Lung (tissue), 12 donors: ENCODE data around the gene PLCL1. TPM values are rescaled to one million over a fixed set of nuclear protein-coding genes. Genes with fewer than 3 reads are reported as not detected.

Experiments
- ATAC-seq: fragments of 200-7000 bp; cut with Tn5 transposase; one replicate; pipeline ENCODE4 v1.9.1; 2020; ENCODE audit warnings: moderate number of reproducible peaks; ENCODE audit not compliant: insufficient read depth, low FRiP score
- DNase-seq, 3 donors: peaks; one replicate each; pipeline ENCODE4 v3.0.0-alpha.2; 2013 to 2017
- H3K27ac ChIP-seq, 2 donors: one replicate each; pipeline ENCODE4 v1.5.1; 2013; ENCODE audit warnings: mild to moderate bottlenecking in 2 of 2, moderate library complexity in 2 of 2, control low read depth in 1 of 2, inconsistent platforms in 1 of 2, low read depth in 1 of 2, low read length in 1 of 2
- H3K27me3 ChIP-seq, 3 donors: one replicate each; pipeline ENCODE4 v1.5.1; 2013; ENCODE audit warnings: low read length in 2 of 3; ENCODE audit not compliant: control insufficient read depth in 3 of 3, insufficient read depth in 3 of 3
- H3K36me3 ChIP-seq, 4 donors: one replicate each; pipeline ENCODE4 v1.5.1; 2013; ENCODE audit warnings: low read length in 4 of 4, mild to moderate bottlenecking in 1 of 4, moderate library complexity in 1 of 4; ENCODE audit not compliant: control insufficient read depth in 4 of 4, insufficient read depth in 4 of 4
- H3K4me1 ChIP-seq, 5 donors: one replicate each; pipeline ENCODE4 v1.5.1; 2013; ENCODE audit warnings: low read length in 5 of 5, mild to moderate bottlenecking in 2 of 5, moderate library complexity in 1 of 5; ENCODE audit not compliant: control insufficient read depth in 5 of 5, insufficient read depth in 5 of 5
- H3K4me3 ChIP-seq: one replicate; pipeline ENCODE4 v1.5.1; 2013; ENCODE audit warnings: mild to moderate bottlenecking, control low read depth, moderate library complexity
- H3K9ac ChIP-seq, 2 donors: one replicate each; pipeline ENCODE4 v1.5.1; 2013; ENCODE audit warnings: low read length in 2 of 2, control low read depth in 1 of 2; ENCODE audit not compliant: insufficient read depth in 1 of 2
- H3K9me3 ChIP-seq, 4 donors: one replicate each; pipeline ENCODE4 v1.5.1; 2013; ENCODE audit warnings: low read length in 3 of 4, mild to moderate bottlenecking in 1 of 4, moderate library complexity in 1 of 4; ENCODE audit not compliant: control insufficient read depth in 4 of 4, insufficient read depth in 3 of 4
- WGBS, 2 donors: extraction: QIAGEN DNeasy Blood & Tissue Kit; methylation state at CpG; one replicate each; pipeline ENCODE4 v1.1.7; 2013; 5-methylcytosine and 5-hydroxymethylcytosine counted together
- polyA plus RNA-seq, 2 donors: library from polyadenylated mRNA; stranded (reverse); fragments of 200-250 nt; gene quantifications; one replicate each; pipeline ENCODE4 v1.2.1, GENCODE V29; 2013
- total RNA-seq, 2 donors: library from RNA; depleted of rRNA in 1 of 2; stranded (reverse); fragments of >200 nt in 1 of 2; gene quantifications; one replicate each; pipeline ENCODE4 v1.2.1, GENCODE V29; 2014 to 2021
- TF ChIP-seq, protein P1 (sequence below): IDR thresholded peaks from 2 replicates; pipeline ENCODE4 v1.5.1; 2012; ENCODE audit warnings: mild to moderate bottlenecking; ENCODE audit errors: control extremely low read depth, extremely low read depth
- donor health status: control.
- donor health status: control.
- donor health status: Bipolar disorder and iron deficiency.
- donor health status: healthy.
- donor health status: DM: yes; HTN: yes; CAD: no.

Gene PLCL1
- total and polyA plus RNA-seq, 4 donors: 1.1 to 13.0 (median 2.9) TPM

DNA sequence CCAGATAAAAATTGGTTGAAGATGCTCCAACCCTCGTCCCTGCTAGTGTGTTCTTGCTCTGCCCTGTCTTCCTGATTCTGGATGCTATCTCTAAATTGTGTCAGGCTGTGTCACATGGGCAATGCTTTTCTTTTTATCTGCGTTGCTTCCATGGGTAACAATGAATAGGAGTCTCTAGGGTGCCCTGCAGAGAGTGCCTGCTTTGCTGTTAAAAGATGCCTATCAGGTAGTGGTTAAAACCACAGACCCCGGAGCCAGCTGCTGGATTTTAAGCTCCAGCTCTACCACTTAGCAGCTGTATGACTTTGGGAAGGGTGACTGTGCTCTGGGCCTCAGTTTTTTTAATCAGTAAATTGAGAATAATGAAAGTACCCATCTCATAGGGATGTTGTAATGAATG lies 340.3 kb downstream of the PLCL1 start:
- no peak for ATAC-seq
- DNase-seq: no peak
- Histone ChIP-seq H3K4me1 (peaks cover 0 to 11% (median 0%) of the 10 kb centered on the region in 5 donors), H3K27me3 (no peaks in the 10 kb centered on the region), H3K4me3 (no peak overlapping the region), H3K36me3 (no peaks in the 10 kb centered on the region), H3K9ac (no peak overlapping the region), H3K27ac (no peak overlapping the region), H3K9me3 (no peaks in the 10 kb centered on the region)
- TF ChIP-seq, protein P1, sequence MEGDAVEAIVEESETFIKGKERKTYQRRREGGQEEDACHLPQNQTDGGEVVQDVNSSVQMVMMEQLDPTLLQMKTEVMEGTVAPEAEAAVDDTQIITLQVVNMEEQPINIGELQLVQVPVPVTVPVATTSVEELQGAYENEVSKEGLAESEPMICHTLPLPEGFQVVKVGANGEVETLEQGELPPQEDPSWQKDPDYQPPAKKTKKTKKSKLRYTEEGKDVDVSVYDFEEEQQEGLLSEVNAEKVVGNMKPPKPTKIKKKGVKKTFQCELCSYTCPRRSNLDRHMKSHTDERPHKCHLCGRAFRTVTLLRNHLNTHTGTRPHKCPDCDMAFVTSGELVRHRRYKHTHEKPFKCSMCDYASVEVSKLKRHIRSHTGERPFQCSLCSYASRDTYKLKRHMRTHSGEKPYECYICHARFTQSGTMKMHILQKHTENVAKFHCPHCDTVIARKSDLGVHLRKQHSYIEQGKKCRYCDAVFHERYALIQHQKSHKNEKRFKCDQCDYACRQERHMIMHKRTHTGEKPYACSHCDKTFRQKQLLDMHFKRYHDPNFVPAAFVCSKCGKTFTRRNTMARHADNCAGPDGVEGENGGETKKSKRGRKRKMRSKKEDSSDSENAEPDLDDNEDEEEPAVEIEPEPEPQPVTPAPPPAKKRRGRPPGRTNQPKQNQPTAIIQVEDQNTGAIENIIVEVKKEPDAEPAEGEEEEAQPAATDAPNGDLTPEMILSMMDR: no peak
- WGBS, 2 donors: 25 to 51% methylated on average over 3 of the region's 3 CpGs

DNA sequence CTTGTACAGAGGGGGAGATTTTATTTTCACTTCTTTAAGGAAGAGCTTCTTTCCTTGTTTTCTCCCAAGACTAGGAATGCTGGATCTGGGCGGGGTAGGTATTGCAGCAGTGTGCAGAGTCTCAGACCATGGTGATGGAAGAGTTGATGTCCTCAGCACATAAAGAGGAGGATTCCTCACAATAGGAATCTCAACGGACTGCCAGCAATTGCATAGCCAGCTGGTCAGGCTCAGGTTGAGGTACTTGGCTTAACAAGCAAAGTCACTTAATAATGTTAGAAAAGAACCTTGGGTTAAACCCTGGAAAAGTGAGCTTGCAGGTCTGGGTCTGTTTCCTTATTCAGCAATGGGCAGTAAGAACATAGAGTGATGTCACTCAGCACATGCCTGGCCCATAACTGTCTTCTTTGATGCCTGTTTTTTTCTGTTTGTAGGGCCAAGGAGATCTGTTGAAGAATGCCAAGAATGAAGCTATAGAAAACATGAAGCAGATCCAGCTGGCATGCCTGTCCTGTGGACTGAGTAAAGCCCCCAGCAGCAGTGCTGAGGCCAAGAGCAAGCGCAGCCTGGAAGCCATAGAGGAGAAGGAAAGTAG lies 342.1 kb downstream of the PLCL1 start:
- Histone ChIP-seq H3K36me3 (no peaks in the 10 kb centered on the region), H3K9me3 (no peaks in the 10 kb centered on the region), H3K9ac (no peak overlapping the region), H3K4me1 (peaks cover 0 to 11% (median 0%) of the 10 kb centered on the region in 5 donors), H3K27me3 (no peaks in the 10 kb centered on the region), H3K27ac (no peak overlapping the region), H3K4me3 (no peak overlapping the region)
- no peak for ATAC-seq
- DNase-seq: peak in 1 of 3 donors; percentile 15
- 89 to 90% methylated on average over 3 of the region's 3 CpGs for WGBS, 2 donors
- TF ChIP-seq, protein P1: no peak

GRCh38 chr2:198157314-198157713 lies 352.9 kb downstream of the PLCL1 start:
- DNase-seq (no peak), ATAC-seq (no peak)
- Histone ChIP-seq H3K27me3 (no peaks in the 10 kb centered on the region), H3K36me3 (peaks cover 0 to under 1% (median 0%) of the 10 kb centered on the region in 4 donors), H3K27ac (no peak overlapping the region), H3K4me1 (peaks cover 0 to 10% (median 0%) of the 10 kb centered on the region in 5 donors), H3K4me3 (no peak overlapping the region), H3K9ac (no peak overlapping the region), H3K9me3 (peaks cover 0 to 6% (median 0%) of the 10 kb centered on the region in 4 donors)
- TF ChIP-seq, protein P1: no peak

DNA sequence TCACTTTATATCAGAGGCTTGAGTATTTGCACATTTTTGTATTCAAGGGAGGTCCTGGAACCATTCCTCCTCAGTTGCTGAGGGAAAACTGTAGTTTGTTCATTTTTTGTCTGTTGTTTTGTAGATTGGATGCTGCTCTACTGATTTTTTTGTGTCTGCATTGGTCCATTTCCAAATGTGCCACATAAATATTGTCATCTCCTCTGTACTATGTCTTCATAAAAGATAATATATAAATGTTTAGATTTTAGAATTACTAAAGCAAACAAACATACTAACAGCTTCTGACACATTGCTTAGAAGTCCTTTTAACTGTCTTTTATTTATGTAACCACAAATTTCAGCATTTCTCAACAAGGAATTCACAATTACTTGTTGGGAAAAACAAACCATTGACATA lies 356.8 kb downstream of the PLCL1 start:
- ATAC-seq (no peak), DNase-seq (peak; percentile 13 to 94 (median 91))
- no peaks in the 10 kb centered on the region for H3K36me3 ChIP-seq
- no peak overlapping the region for H3K4me3 ChIP-seq
- no peaks in the 10 kb centered on the region for H3K27me3 ChIP-seq
- TF ChIP-seq, protein P1: no peak
- peaks cover 0 to 10% (median 0%) of the 10 kb centered on the region in 5 donors for H3K4me1 ChIP-seq
- H3K9ac ChIP-seq: no peak overlapping the region
- H3K9me3 ChIP-seq: peaks cover 0 to 6% (median 0%) of the 10 kb centered on the region in 4 donors
- no peak overlapping the region for H3K27ac ChIP-seq
